ENCODE measurements around the gene ARFIP1.

Gene ARFIP1

GRCh38 chr4:152956147-152956546, 176.4 kb downstream of the ARFIP1 start:
- no peak for DNase-seq (ENCODE audit: insufficient read length, low spot score)
- FAIRE-seq, result no peak

GRCh38 chr4:152956650-152957436, 177.1 kb downstream of the ARFIP1 start:
- no peak for FAIRE-seq
- no peak for DNase-seq (ENCODE audit: insufficient read length, low spot score)

GRCh38 chr4:152957437-152958171, 177.8 kb downstream of the ARFIP1 start:
- FAIRE-seq (no peak), DNase-seq (ENCODE audit: insufficient read length, low spot score) (no peak)

- no peak for DNase-seq (ENCODE audit: insufficient read length, low spot score)
- FAIRE-seq, result no peak
Measured at GRCh38 chr4:152959080-152959479, 179.3 kb downstream of the ARFIP1 start.

GRCh38 chr4:152960082-152960481, 180.3 kb downstream of the ARFIP1 start:
- FAIRE-seq, result no peak
- DNase-seq (ENCODE audit: insufficient read length, low spot score), result no peak

- DNase-seq (ENCODE audit: insufficient read length, low spot score), result no peak
- no peak for FAIRE-seq
Measured at GRCh38 chr4:152961014-152961772, 181.4 kb downstream of the ARFIP1 start.

- FAIRE-seq (no peak), DNase-seq (ENCODE audit: insufficient read length, low spot score) (no peak)
Measured at GRCh38 chr4:152961773-152962115, 182.0 kb downstream of the ARFIP1 start.

All from HTR-8/SVneo (cell line).